T-helper 2 cell treated with Interferon-gamma antibody and Interleukin-4, amounts not matched to agents 100 ng/mL and 5 ng/mL, for 36 hours (primary cell): ENCODE results near the gene STX1B. TPM values are rescaled to one million over a fixed set of nuclear protein-coding genes. Genes with fewer than 3 reads are reported as not detected.
"Not testable (repeated sequence)": the region's sequence is repeated elsewhere in the genome, so short reads cannot be mapped to it uniquely, and the experiment has no call there.

Source experiments
- intact Hi-C: fragments of 100-400 bp; cut with micrococcal nuclease; formaldehyde crosslinking; loops from one replicate; pipeline ENCODE4 v1.15.1; 2023
- total RNA-seq: library from RNA; stranded (reverse); gene quantifications from 2 replicates; pipeline ENCODE4 v1.2.3, GENCODE V29; 2022

STX1B gene
- total RNA-seq, 1 donor from 2014 or later, result 0.59 TPM

- intact Hi-C loops, result no loop called here
Observed at GRCh38 chr16:31016018-31016417, 5.6 kb upstream of the STX1B start.

GRCh38 chr16:31013292-31013691 lies 2.9 kb upstream of the STX1B start:
- intact Hi-C loops, result not testable (repeated sequence)

GRCh38 chr16:31011815-31012214 lies 1.4 kb upstream of the STX1B start:
- intact Hi-C loops, result not testable (repeated sequence)

- intact Hi-C loops, result no loop called here
Observed at GRCh38 chr16:31009894-31010584, 399 bp downstream of the STX1B start.

- intact Hi-C loops, result no loop called here
Observed at GRCh38 chr16:31009120-31009519, 1.3 kb downstream of the STX1B start.

- intact Hi-C loops, result no loop called here
Observed at GRCh38 chr16:31008551-31008950, 1.9 kb downstream of the STX1B start.

GRCh38 chr16:31008149-31008548 lies 2.3 kb downstream of the STX1B start:
- intact Hi-C loops, result no loop called here

GRCh38 chr16:31007684-31008083 lies 2.8 kb downstream of the STX1B start:
- intact Hi-C loops, result no loop called here

- intact Hi-C loops, result no loop called here
Observed at GRCh38 chr16:31006589-31006988, 3.8 kb downstream of the STX1B start.

- intact Hi-C loops, result no loop called here
Observed at GRCh38 chr16:31006086-31006385, 4.4 kb downstream of the STX1B start.

- intact Hi-C loops, result no loop called here
Observed at GRCh38 chr16:31005350-31006085, 4.9 kb downstream of the STX1B start.

GRCh38 chr16:31004658-31005057 lies 5.8 kb downstream of the STX1B start:
- intact Hi-C loops, result no loop called here

- intact Hi-C loops, result no loop called here
Observed at GRCh38 chr16:31003744-31004143, 6.7 kb downstream of the STX1B start.

GRCh38 chr16:31002862-31003341 lies 7.5 kb downstream of the STX1B start:
- intact Hi-C loops, result no loop called here

GRCh38 chr16:31002250-31002700 lies 8.2 kb downstream of the STX1B start:
- intact Hi-C loops, result no loop called here

- intact Hi-C loops, result no loop called here
Observed at GRCh38 chr16:31001507-31002249, 8.8 kb downstream of the STX1B start.

GRCh38 chr16:31000671-31001382 lies 9.6 kb downstream of the STX1B start:
- intact Hi-C loops, result no loop called here

- intact Hi-C loops, result loop anchor here (5.0 kb wide), 1 partner anchor 42 kb away; the partner anchor contains the start of gene SETD1A
Observed at GRCh38 chr16:30998852-30999761, 11.3 kb downstream of the STX1B start.

GRCh38 chr16:30997725-30998711 lies 12.4 kb downstream of the STX1B start:
- intact Hi-C loops, result loop anchor here (1.0 to 5.0 kb wide), 4 partner anchors 35 to 144 kb away; partner anchors contain the start of genes SETD1A, STX4, ZNF646 and ZNF668
